CD4-positive, alpha-beta T cell treated with Interleukin-2 at 100 ng/mL for 4 hours (primary cell): ENCODE measurements around the gene APRT.
"Not testable (repeated sequence)": the region's sequence is repeated elsewhere in the genome, so short reads cannot be mapped to it uniquely, and the experiment has no call there.

Experiments used
- DNase-seq: peaks from one replicate; pipeline ENCODE4 v3.0.0-alpha.2; 2020; ENCODE audit warnings: low spot score

APRT gene

GRCh38 chr16:88841521-88842307 is 30.0 kb upstream of the APRT start:
- DNase-seq = no peak

- DNase-seq = no peak
Measured at GRCh38 chr16:88840600-88841215, 29.0 kb upstream of the APRT start.

- DNase-seq = no peak
Measured at GRCh38 chr16:88839745-88840599, 28.2 kb upstream of the APRT start.

- no peak for DNase-seq
Measured at GRCh38 chr16:88839026-88839529, 27.4 kb upstream of the APRT start.

- no peak for DNase-seq
Measured at GRCh38 chr16:88838566-88838965, 26.8 kb upstream of the APRT start.

GRCh38 chr16:88837806-88838205 is 26.1 kb upstream of the APRT start:
- DNase-seq = no peak

GRCh38 chr16:88836791-88837190 is 25.1 kb upstream of the APRT start:
- DNase-seq = no peak

GRCh38 chr16:88835818-88836217 is 24.1 kb upstream of the APRT start:
- no peak for DNase-seq

GRCh38 chr16:88835383-88835782 is 23.7 kb upstream of the APRT start:
- no peak for DNase-seq

GRCh38 chr16:88834670-88835069 is 22.9 kb upstream of the APRT start:
- no peak for DNase-seq

GRCh38 chr16:88833086-88833485 is 21.4 kb upstream of the APRT start:
- DNase-seq = no peak

- no peak for DNase-seq
Measured at GRCh38 chr16:88831838-88832237, 20.1 kb upstream of the APRT start.

GRCh38 chr16:88830783-88831182 is 19.1 kb upstream of the APRT start:
- DNase-seq = no peak

- DNase-seq = no peak
Measured at GRCh38 chr16:88830258-88830657, 18.5 kb upstream of the APRT start.

GRCh38 chr16:88828711-88829110 is 17.0 kb upstream of the APRT start:
- DNase-seq = no peak

- DNase-seq = no peak
Measured at GRCh38 chr16:88827727-88828126, 16.0 kb upstream of the APRT start.

- DNase-seq = no peak
Measured at GRCh38 chr16:88826070-88826840, 14.5 kb upstream of the APRT start.

- DNase-seq = no peak
Measured at GRCh38 chr16:88825146-88825545, 13.4 kb upstream of the APRT start.

- DNase-seq = no peak
Measured at GRCh38 chr16:88824256-88825077, 12.7 kb upstream of the APRT start.

GRCh38 chr16:88823646-88824045 is 11.9 kb upstream of the APRT start:
- DNase-seq = not testable (repeated sequence)
